Right lobe of liver (tissue), 6 donors: Measurements from ENCODE around the gene FAM78A. TPM values are rescaled to one million over a fixed set of nuclear protein-coding genes. Genes with fewer than 3 reads are reported as not detected.

ENCODE experiments used
- ATAC-seq, 4 donors: fragments of 200-7000 bp; cut with Tn5 transposase; one replicate each; pipeline ENCODE4 v1.9.1; 2020; ENCODE audit warnings: mild to moderate bottlenecking in 4 of 4, moderate library complexity in 4 of 4
- DNase-seq, 3 donors: peaks; one replicate each; pipeline ENCODE4 v3.0.0-alpha.2; 2020
- H3K27ac ChIP-seq, 3 donors: fragments of 200-600 bp; one replicate each; pipeline ENCODE4 v1.8.0; 2022
- H3K27me3 ChIP-seq, 2 donors: fragments of 200-600 bp; one replicate each; pipeline ENCODE4 v1.8.0; 2022
- H3K36me3 ChIP-seq, 4 donors: fragments of 200-600 bp; sonication (generic) in 1 of 4; one replicate each; pipeline versions ENCODE4 v1.5.1 to v1.8.0; 2017 to 2022; ENCODE audit warnings: control low read depth in 1 of 4
- H3K4me1 ChIP-seq, 4 donors: fragments of 200-600 bp; sonication (generic) in 1 of 4; one replicate each; pipeline versions ENCODE4 v1.5.1 to v1.8.0; 2017 to 2022; ENCODE audit warnings: control low read depth in 1 of 4
- H3K4me3 ChIP-seq, 3 donors: fragments of 200-600 bp; one replicate each; pipeline ENCODE4 v1.8.0; 2022
- H3K9me3 ChIP-seq, 4 donors: fragments of 200-600 bp; sonication (generic) in 1 of 4; one replicate each; pipeline versions ENCODE4 v1.5.1 to v1.8.0; 2017 to 2022; ENCODE audit warnings: control low read depth in 1 of 4
- POLR2A ChIP-seq: fragments of 450-650 bp; IDR thresholded peaks from one replicate; pipeline ENCODE4 v1.6.1; 2017; ENCODE audit warnings: antibody characterized with exemption, mild to moderate bottlenecking
- WGBS: methylation state at CpG from one replicate; pipeline ENCODE4 v1.1.6; 2018; ENCODE audit warnings: low coverage, low lambda C conversion rate; ENCODE audit not compliant: insufficient coverage; ENCODE audit errors: missing lambda C conversion rate; 5-methylcytosine and 5-hydroxymethylcytosine counted together
- intact Hi-C, 2 donors: fragments of 100-400 bp; cut with DNase I; formaldehyde crosslinking; loops; one replicate each; pipeline versions ENCODE4 v1.11.2 to v1.14.1; 2022
- total RNA-seq, 6 experiments: library from RNA; depleted of rRNA in 2 of 6; stranded (reverse); fragments of >200 nt in 2 of 6; fragmentation: NEBNext Ultra II Directional in 3 of 6; extraction: Animal tissue kit (Norgen Biotek cat#: 25700) in 3 of 6; gene quantifications; one replicate each; pipeline versions ENCODE4 v1.1.0 to v1.2.4, GENCODE V29; 2016 to 2023
- TF ChIP-seq, protein P1 (sequence below), 4 donors: fragments of 200-600 bp in 3 of 4; fragments of 450-650 bp in 1 of 4; IDR thresholded peaks; one replicate each; pipeline versions ENCODE4 v1.5.1 to v1.8.0; 2016 to 2022; ENCODE audit warnings: antibody characterized with exemption in 4 of 4, mild to moderate bottlenecking in 2 of 4
- donor health status: DM: no; HTN: yes; CAD: no.
- donor health status: DM: no; HTN: no; CAD: no.
- donor health status: DM: no; HTN: no; CAD: no.
- donor health status: DM: no; HTN: yes; CAD: no.
- donor health status: DM: no; HTN: yes; CAD: no.

The FAM78A gene
- total RNA-seq, 6 experiments from 2014 or later = 0.92 to 2.4 (median 1.6) TPM

DNA sequence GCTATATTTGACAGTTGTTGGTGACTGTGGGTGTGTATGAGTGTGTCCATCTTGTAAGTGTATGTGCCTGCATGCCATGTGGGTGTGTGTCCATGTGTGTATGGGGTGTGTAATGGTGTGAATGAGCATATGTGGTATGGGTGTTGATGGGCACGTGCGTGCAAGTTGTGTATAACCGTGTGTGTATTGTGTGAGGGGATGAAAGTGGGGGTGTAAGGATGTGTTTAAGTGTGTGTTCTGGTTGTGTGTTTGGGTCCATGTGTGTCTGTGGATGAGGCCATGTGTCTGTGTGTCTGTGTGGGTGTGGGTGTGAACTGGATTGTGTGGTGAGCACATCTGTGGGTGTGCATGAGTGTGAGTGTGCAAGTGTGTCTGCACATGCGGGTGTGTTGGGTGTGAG is 5.9 kb upstream of the FAM78A start:
- Histone ChIP-seq H3K9me3 (no peaks in the 10 kb centered on the region), H3K27ac (no peak overlapping the region), H3K27me3 (no peaks in the 10 kb centered on the region), H3K36me3 (no peaks in the 10 kb centered on the region), H3K4me1 (no peaks in the 10 kb centered on the region), H3K4me3 (no peak overlapping the region)
- no peak for TF ChIP-seq POLR2A
- TF ChIP-seq, protein P1, sequence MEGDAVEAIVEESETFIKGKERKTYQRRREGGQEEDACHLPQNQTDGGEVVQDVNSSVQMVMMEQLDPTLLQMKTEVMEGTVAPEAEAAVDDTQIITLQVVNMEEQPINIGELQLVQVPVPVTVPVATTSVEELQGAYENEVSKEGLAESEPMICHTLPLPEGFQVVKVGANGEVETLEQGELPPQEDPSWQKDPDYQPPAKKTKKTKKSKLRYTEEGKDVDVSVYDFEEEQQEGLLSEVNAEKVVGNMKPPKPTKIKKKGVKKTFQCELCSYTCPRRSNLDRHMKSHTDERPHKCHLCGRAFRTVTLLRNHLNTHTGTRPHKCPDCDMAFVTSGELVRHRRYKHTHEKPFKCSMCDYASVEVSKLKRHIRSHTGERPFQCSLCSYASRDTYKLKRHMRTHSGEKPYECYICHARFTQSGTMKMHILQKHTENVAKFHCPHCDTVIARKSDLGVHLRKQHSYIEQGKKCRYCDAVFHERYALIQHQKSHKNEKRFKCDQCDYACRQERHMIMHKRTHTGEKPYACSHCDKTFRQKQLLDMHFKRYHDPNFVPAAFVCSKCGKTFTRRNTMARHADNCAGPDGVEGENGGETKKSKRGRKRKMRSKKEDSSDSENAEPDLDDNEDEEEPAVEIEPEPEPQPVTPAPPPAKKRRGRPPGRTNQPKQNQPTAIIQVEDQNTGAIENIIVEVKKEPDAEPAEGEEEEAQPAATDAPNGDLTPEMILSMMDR (IDR thresholded peaks at IDR 0.05) = no peak
- DNase-seq = no peak
- no peak for ATAC-seq
- WGBS = 54% methylated on average over 3 of the region's 4 CpGs
- intact Hi-C loops = no loop called here

DNA sequence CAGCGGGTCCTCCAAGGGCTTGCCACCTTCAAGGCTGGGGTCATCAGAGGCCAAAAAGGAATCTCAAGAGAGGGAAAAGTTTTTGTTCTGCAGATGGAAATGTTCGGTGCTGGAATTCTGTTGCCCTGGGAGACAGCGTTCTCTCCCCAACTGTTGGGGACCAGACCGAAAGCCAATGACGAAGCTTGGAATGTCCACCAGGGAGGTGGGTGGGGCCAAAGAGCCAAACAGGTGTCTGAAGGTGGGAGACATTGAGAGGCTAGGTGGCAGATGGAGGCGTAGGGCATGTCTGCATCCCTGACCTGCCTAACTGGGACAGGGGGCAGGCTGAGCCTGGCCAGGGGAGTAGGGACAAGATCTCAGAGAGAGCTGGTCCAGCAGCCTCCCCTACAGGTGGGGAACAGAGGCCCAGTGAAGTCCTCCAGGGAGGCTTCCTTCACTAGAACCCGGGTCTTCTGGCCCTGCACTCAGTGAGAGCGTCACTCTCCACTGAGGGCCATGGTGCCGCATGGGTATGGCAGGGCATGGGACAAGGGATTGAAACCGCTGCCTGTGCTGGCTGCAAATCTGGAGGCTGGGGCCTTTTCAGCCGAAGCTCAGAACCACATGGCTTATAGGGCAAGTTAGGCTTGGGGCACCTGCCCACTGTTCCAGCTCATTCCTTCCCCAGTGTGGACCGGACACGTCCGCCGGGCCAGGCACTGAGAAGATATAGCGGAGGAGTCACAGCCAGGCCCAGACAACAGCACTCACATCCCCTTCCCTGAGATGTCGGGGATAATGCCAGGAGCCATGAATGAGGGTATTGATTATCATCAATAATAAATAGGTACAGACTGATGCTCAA is 5.0 kb upstream of the FAM78A start:
- no peak for ATAC-seq
- WGBS = 80% methylated on average over 9 of the region's 17 CpGs
- DNase-seq = no peak
- no peaks in the 10 kb centered on the region for H3K9me3 ChIP-seq
- no peaks in the 10 kb centered on the region for H3K4me1 ChIP-seq
- no peak overlapping the region for H3K27ac ChIP-seq
- intact Hi-C loops = no loop called here
- TF ChIP-seq, protein P1 (IDR thresholded peaks at IDR 0.05) = no peak
- no peak for TF ChIP-seq POLR2A
- no peak overlapping the region for H3K4me3 ChIP-seq
- no peaks in the 10 kb centered on the region for H3K36me3 ChIP-seq
- H3K27me3 ChIP-seq = no peaks in the 10 kb centered on the region

DNA sequence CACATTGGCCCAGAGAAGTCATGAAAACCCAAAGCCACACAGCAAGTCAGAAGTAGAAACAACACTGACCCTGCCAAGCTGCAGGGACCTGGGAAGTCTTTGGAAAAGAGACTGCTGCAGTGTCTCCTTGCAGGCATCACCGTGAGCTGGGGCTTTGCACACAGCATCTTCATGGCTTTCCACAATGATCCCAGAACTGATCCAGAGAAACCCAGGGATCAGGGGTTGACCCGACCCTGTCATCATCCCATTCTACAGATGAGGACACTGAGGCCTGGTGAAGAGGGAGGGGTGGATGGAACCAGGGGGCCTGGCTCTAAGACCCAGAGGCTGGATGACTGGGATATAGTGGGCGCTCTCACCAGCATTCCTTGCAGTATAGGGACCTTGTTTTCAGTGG is 4.3 kb upstream of the FAM78A start:
- Histone ChIP-seq H3K27ac (no peak overlapping the region), H3K9me3 (no peaks in the 10 kb centered on the region), H3K4me3 (no peak overlapping the region), H3K27me3 (no peaks in the 10 kb centered on the region), H3K4me1 (no peaks in the 10 kb centered on the region), H3K36me3 (no peaks in the 10 kb centered on the region)
- DNase-seq (no peak), ATAC-seq (no peak)
- TF ChIP-seq, protein P1 (IDR thresholded peaks at IDR 0.05) = no peak
- TF ChIP-seq POLR2A = no peak
- intact Hi-C loops = no loop called here
- WGBS = 89% methylated on average over 1 of the region's 3 CpGs

DNA sequence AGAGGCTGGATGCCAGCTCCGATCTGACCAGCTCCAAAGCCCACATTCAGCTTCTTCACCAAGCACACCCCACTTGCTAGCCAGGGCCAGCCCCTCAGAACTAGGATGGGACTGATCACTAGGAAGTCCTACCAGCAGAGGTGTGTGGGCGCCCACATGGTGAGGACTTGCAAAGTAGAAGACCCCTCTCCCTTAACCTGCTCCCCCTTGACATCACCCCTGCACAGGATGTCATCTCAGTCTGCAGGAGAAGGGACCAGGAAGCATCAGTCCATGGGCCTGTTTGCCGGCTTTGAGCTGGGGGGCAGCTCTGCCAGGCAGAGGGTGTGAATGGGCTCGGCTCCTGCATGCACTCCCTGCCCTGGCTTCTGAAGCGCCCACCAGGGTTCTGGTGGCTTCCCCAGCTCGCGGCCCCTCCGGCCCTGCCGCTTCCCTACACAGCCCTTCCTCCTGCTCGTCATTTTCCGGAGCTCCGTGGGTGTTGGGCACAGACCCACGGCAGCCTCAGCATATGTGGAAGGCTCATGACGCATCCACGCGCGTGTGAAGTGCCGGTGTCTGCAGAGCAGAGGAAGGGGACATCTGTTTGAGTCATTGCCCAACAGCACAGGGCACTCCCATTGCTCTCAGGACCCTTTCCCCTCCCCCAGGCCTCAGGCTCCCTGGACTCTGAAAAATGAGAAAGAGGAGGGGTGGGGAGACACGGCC is 3.7 kb upstream of the FAM78A start:
- 31% methylated on average over 7 of the region's 19 CpGs for WGBS
- Histone ChIP-seq H3K4me1 (no peaks in the 10 kb centered on the region), H3K27ac (no peak overlapping the region), H3K4me3 (no peak overlapping the region), H3K9me3 (no peaks in the 10 kb centered on the region), H3K36me3 (no peaks in the 10 kb centered on the region), H3K27me3 (no peaks in the 10 kb centered on the region)
- DNase-seq (no peak), ATAC-seq (no peak)
- TF ChIP-seq, protein P1 (IDR thresholded peaks at IDR 0.05) = no peak
- TF ChIP-seq POLR2A = no peak
- intact Hi-C loops = no loop called here
